ENCODE data around the gene ZC3H12A.

GRCh38 chr1:37442139-37442538, 32.2 kb upstream of the ZC3H12A start:
- TF ChIP-seq MAX (IDR thresholded peaks at IDR 0.05): no peak
- TF ChIP-seq EP300 (IDR thresholded peaks at IDR 0.05; ENCODE audit: borderline replicate concordance): no peak
- TF ChIP-seq TAF1 (IDR thresholded peaks at IDR 0.05; ENCODE audit: low read depth): no peak
- TF ChIP-seq REST (IDR thresholded peaks at IDR 0.05; ENCODE audit: low read depth): no peak
- TF ChIP-seq FOXM1 (IDR thresholded peaks at IDR 0.05; ENCODE audit: borderline replicate concordance, low read depth): no peak
- TF ChIP-seq ZBTB7A (IDR thresholded peaks at IDR 0.05; ENCODE audit: low read depth): no peak
- no peak for TF ChIP-seq RAD21 (IDR thresholded peaks at IDR 0.05; ENCODE audit: low read depth)
- TF ChIP-seq USF1 (IDR thresholded peaks at IDR 0.05): no peak
- no peak for TF ChIP-seq YY1 (IDR thresholded peaks at IDR 0.05; ENCODE audit: low read depth)
- TF ChIP-seq CREB1 (IDR thresholded peaks at IDR 0.05; ENCODE audit: low read depth): no peak
- TF ChIP-seq NFIC (IDR thresholded peaks at IDR 0.05): no peak
- TF ChIP-seq EGR1 (IDR thresholded peaks at IDR 0.05): no peak
- TF ChIP-seq TEAD4 (IDR thresholded peaks at IDR 0.05): no peak
- TF ChIP-seq CEBPB (IDR thresholded peaks at IDR 0.05): no peak

Data from Ishikawa (cell line).